ENCODE measurements around the gene GRID1.
A peak's percentile ranks its signal among the peaks of the same experiment; 100 is the strongest.

Gene GRID1

DNA sequence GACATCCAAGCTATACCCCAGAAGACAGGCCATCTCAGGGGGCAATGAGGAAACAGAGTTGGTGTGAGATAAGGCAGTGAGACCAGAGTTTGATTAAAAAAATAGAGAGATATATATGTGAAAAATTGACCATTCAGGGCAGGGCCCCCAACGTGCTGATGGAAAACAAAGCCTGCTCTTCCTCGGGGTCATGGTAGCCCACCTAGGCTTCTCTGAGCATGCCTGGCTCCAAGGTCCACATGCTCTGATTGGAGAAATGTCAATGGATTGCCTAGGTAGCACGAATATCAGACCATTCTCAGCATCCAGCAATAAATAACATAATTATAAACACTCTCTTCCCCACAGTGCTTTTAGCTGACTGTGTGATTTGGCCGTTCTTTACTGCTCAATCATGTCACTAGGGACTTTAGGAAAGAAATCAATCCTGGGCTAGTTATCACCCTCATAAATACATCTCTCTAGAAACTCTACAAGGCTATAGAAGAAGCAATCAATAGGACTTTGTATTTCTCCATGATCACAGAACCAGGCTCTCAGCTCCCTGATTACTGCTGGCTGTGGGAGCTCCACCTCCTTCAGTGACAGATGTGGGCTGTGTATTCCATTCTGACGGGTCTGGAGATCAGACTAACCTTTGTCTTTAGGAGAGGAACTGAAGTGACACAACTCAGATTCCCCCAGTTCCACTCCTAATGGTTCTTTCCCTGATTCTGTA, 766.4 kb downstream of the GRID1 start:
- H3K27ac Mint-ChIP-seq: peak overlapping the region; percentile 68
- H3K27me3 Mint-ChIP-seq (ENCODE audit: low read depth, poor library complexity): peaks cover 3% of the 10 kb centered on the region
- no peak for DNase-seq
- H3K9me3 Mint-ChIP-seq: no peaks in the 10 kb centered on the region
- H3K4me1 Mint-ChIP-seq: peaks cover 46% of the 10 kb centered on the region
- TF ChIP-seq, protein P1, sequence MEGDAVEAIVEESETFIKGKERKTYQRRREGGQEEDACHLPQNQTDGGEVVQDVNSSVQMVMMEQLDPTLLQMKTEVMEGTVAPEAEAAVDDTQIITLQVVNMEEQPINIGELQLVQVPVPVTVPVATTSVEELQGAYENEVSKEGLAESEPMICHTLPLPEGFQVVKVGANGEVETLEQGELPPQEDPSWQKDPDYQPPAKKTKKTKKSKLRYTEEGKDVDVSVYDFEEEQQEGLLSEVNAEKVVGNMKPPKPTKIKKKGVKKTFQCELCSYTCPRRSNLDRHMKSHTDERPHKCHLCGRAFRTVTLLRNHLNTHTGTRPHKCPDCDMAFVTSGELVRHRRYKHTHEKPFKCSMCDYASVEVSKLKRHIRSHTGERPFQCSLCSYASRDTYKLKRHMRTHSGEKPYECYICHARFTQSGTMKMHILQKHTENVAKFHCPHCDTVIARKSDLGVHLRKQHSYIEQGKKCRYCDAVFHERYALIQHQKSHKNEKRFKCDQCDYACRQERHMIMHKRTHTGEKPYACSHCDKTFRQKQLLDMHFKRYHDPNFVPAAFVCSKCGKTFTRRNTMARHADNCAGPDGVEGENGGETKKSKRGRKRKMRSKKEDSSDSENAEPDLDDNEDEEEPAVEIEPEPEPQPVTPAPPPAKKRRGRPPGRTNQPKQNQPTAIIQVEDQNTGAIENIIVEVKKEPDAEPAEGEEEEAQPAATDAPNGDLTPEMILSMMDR (IDR thresholded peaks at IDR 0.05): no peak
- H3K36me3 Mint-ChIP-seq (ENCODE audit: low read depth): no peaks in the 10 kb centered on the region
- H3K4me3 Mint-ChIP-seq: no peak overlapping the region

DNA sequence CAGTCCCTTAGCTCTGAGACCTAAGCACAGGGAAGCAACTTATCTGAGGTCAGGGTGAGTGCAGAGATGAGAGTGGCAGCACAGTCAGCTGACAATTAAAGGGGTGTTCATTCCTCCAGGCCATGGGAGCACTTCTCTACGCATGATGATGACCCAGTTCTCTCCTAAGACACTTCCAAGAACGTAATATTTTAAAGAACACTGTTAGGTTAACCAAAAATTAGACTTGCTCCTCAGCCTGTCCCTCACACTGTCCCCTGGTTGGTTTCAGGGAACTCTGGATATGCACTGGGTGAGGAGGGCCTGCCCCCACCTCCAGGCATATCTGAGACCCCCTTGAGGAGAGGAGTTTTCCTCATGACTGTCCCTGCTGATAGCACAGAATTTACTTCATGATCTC, 767.5 kb downstream of the GRID1 start:
- DNase-seq: no peak
- Mint-ChIP-seq H3K4me3 (no peak overlapping the region), H3K27me3 (ENCODE audit: low read depth, poor library complexity) (peaks cover 3% of the 10 kb centered on the region), H3K27ac (no peak overlapping the region), H3K9me3 (no peaks in the 10 kb centered on the region), H3K36me3 (ENCODE audit: low read depth) (no peaks in the 10 kb centered on the region), H3K4me1 (peaks cover 46% of the 10 kb centered on the region)
- TF ChIP-seq, protein P1 (IDR thresholded peaks at IDR 0.05): no peak

DNA sequence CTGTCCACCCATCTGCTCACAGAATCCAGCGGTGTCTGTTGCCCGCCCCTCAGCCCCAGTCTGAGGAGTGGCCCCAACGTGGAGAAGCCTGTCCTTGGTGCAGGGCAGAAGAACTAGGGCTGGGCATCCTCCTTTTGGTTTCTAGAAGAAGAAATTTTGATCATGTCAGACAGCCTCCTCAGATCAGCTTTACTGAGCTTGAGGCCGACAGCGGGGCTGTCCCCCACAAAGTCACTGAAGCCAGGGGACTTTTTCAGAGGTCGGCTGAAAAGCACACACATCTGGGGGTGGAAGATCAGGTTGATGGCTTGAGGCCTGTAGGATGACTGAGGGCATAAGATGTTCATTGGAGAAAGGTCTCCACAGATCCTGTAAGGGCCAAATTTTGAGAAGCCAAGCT, 767.9 kb downstream of the GRID1 start:
- DNase-seq: no peak

DNA sequence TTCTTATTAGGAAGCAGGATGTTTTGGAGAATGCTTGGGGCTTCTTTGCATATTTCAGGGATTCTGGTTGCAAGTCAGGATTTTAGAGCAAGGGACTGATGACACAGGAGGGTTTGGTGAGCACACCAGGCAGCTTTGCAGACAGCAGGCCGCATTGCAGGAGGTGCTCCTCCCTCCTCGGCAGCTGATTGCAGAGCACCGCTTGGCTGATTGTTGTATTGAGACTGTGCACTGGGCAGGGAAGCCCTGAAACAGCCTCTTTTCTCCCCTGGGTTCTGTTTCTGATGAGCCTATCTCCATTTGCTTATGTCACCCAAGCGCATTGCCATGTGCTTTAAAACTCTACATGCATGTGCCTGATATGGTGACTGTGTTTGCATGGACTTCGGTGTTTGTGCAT, 769.6 kb downstream of the GRID1 start:
- Mint-ChIP-seq H3K4me3 (no peak overlapping the region), H3K36me3 (ENCODE audit: low read depth) (no peaks in the 10 kb centered on the region), H3K27ac (peak overlapping the region; percentile 81), H3K27me3 (ENCODE audit: low read depth, poor library complexity) (peaks cover 7% of the 10 kb centered on the region), H3K4me1 (peaks cover 46% of the 10 kb centered on the region), H3K9me3 (no peaks in the 10 kb centered on the region)
- TF ChIP-seq, protein P1 (IDR thresholded peaks at IDR 0.05): no peak
- DNase-seq: no peak

More for the DNA sequence above, 767.9 kb downstream of the GRID1 start:
- Mint-ChIP-seq H3K27ac (no peak overlapping the region), H3K27me3 (ENCODE audit: low read depth, poor library complexity) (peaks cover 4% of the 10 kb centered on the region), H3K4me3 (no peak overlapping the region), H3K4me1 (peaks cover 46% of the 10 kb centered on the region), H3K36me3 (ENCODE audit: low read depth) (no peaks in the 10 kb centered on the region), H3K9me3 (no peaks in the 10 kb centered on the region)
- TF ChIP-seq, protein P1 (IDR thresholded peaks at IDR 0.05): no peak

DNA sequence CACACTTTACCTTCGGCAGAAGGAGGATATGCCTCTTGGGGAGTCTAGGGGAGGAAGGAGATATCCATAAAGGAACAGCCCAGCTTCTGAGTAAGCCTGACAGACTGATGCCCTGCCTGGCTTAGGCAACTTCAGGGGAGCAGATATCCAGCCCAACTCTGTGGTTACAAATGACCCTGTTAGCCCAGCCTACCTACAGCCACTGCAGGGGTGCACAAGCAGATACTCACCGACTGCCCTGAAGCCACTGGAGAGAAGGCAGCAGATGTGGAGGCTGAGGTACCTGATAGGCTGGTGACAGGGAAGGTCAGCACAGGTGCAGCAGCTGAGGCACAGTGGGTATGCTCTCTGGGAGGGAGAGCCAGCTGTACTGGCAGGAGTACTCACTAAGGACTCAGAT, 770.2 kb downstream of the GRID1 start:
- H3K4me3 Mint-ChIP-seq: no peak overlapping the region
- TF ChIP-seq, protein P1 (IDR thresholded peaks at IDR 0.05): no peak
- DNase-seq: no peak
- H3K27me3 Mint-ChIP-seq (ENCODE audit: low read depth, poor library complexity): peaks cover 7% of the 10 kb centered on the region
- no peaks in the 10 kb centered on the region for H3K36me3 Mint-ChIP-seq (ENCODE audit: low read depth)
- H3K9me3 Mint-ChIP-seq: no peaks in the 10 kb centered on the region
- H3K4me1 Mint-ChIP-seq: peaks cover 45% of the 10 kb centered on the region
- no peak overlapping the region for H3K27ac Mint-ChIP-seq

DNA sequence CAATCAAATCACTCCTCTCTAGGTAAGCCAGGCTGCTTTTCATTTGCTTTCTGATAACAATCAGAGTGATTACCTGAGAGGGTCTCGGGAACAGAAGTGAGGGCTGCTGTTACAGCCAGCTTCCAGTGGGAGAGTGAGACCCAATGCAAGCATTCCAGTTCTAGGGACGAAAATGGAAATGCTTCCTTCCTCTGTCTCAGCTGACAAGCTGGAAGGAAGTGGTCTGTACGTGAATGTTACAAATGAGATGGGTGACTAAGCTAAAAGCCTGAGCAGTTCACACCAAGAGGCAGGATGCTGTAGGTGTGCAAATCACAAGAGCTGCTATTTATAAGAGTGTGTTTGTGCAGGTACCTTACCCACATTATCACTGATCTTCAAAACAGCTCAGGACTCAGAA, 772.4 kb downstream of the GRID1 start:
- H3K4me3 Mint-ChIP-seq: no peak overlapping the region
- TF ChIP-seq, protein P1 (IDR thresholded peaks at IDR 0.05): no peak
- H3K36me3 Mint-ChIP-seq (ENCODE audit: low read depth): no peaks in the 10 kb centered on the region
- peaks cover 7% of the 10 kb centered on the region for H3K27me3 Mint-ChIP-seq (ENCODE audit: low read depth, poor library complexity)
- no peaks in the 10 kb centered on the region for H3K9me3 Mint-ChIP-seq
- no peak overlapping the region for H3K27ac Mint-ChIP-seq
- no peak for DNase-seq
- H3K4me1 Mint-ChIP-seq: peaks cover 25% of the 10 kb centered on the region

Measured in nephron progenitor cell (in vitro differentiated cells).